IMR-90 (cell line): Measurements from ENCODE around the gene ZNF286A. TPM values are rescaled to one million over a fixed set of nuclear protein-coding genes. Genes with fewer than 3 reads are reported as not detected.

Source experiments
- ATAC-seq: fragments of 200-7000 bp; cut with Tn5 transposase; 2 replicates; pipeline ENCODE4 v1.9.1; 2020; ENCODE audit warnings: low read depth, mild to moderate bottlenecking, moderate library complexity
- BruUV-seq: library from RNA; stranded (reverse); fragments of 400-500 nt; replicated peaks from 2 replicates; lab custom pipeline; 2021; lab: Mats Ljungman, UMichigan
- CTCF ChIA-PET: fragments of 300-600 bp; formaldehyde crosslinking; extraction: SDS; loops from one replicate; lab custom pipeline; 2021; ENCODE audit warnings: antibody characterized with exemption; lab: Yijun Ruan, JAX
- POLR2A ChIA-PET: fragments of 300-600 bp; sonication (Branson Sonifier 250); formaldehyde crosslinking; loops from one replicate; lab custom pipeline; 2022; ENCODE audit warnings: antibody characterized with exemption; ENCODE audit not compliant: unreplicated experiment; lab: Charles Lee
- DNase-seq: peaks from one replicate; pipeline ENCODE4 v3.0.0; 2013
- H2AFZ ChIP-seq: replicated peaks from 2 replicates; pipeline ENCODE3; 2013; ENCODE audit warnings: low read length, mild to moderate bottlenecking; ENCODE audit not compliant: poor library complexity
- H2AK5ac ChIP-seq: 2 replicates; pipeline ENCODE4 v1.6.1; 2013; ENCODE audit warnings: low read depth, low read length, inconsistent platforms
- H2AK9ac ChIP-seq: replicated peaks from 2 replicates; pipeline ENCODE3; 2013; ENCODE audit warnings: mild to moderate bottlenecking, low read depth, low read length, moderate library complexity; ENCODE audit not compliant: poor library complexity
- H2BK120ac ChIP-seq: 2 replicates; pipeline ENCODE4 v1.6.1; 2013; ENCODE audit warnings: low read depth, low read length, inconsistent platforms
- H2BK15ac ChIP-seq: 3 replicates; pipeline ENCODE4 v1.6.1; 2013; ENCODE audit warnings: low read depth, low read length, inconsistent platforms
- H2BK20ac ChIP-seq: 2 replicates; pipeline ENCODE4 v1.6.1; 2013; ENCODE audit warnings: low read depth, mild to moderate bottlenecking, inconsistent platforms, low read length, moderate library complexity
- H2BK5ac ChIP-seq: 2 replicates; pipeline ENCODE4 v1.6.1; 2013; ENCODE audit warnings: mild to moderate bottlenecking, low read depth, low read length, inconsistent platforms; ENCODE audit not compliant: poor library complexity, severe bottlenecking
- H3K14ac ChIP-seq: replicated peaks from 2 replicates; pipeline ENCODE4 v1.6.1; 2013; ENCODE audit warnings: low read depth, low read length, inconsistent platforms
- H3K18ac ChIP-seq: 2 replicates; pipeline ENCODE4 v1.6.1; 2013; ENCODE audit warnings: low read depth, low read length, control low read depth
- H3K23ac ChIP-seq: 2 replicates; pipeline ENCODE4 v1.6.1; 2013; ENCODE audit warnings: low read depth, low read length, inconsistent platforms
- H3K27ac ChIP-seq: 2 replicates; pipeline ENCODE4 v1.5.1; 2013; ENCODE audit warnings: mild to moderate bottlenecking, control low read depth, low read length; ENCODE audit not compliant: insufficient read depth
- H3K27me3 ChIP-seq: 2 replicates; pipeline ENCODE4 v1.6.1; 2013; ENCODE audit warnings: low read length; ENCODE audit not compliant: control insufficient read depth, insufficient read depth
- H3K36me3 ChIP-seq: 2 replicates; pipeline ENCODE4 v1.6.1; 2013; ENCODE audit warnings: low read length, mixed read lengths; ENCODE audit not compliant: control insufficient read depth, insufficient read depth
- H3K4ac ChIP-seq: 2 replicates; pipeline ENCODE4 v1.6.1; 2013; ENCODE audit warnings: low read depth, low read length, inconsistent platforms
- H3K4me1 ChIP-seq: 2 replicates; pipeline ENCODE4 v1.6.1; 2013; ENCODE audit warnings: low read length, mixed read lengths; ENCODE audit not compliant: control insufficient read depth, insufficient read depth
- H3K4me2 ChIP-seq: 2 replicates; pipeline ENCODE4 v1.6.1; 2013; ENCODE audit warnings: low read depth, mild to moderate bottlenecking, control low read depth, low read length, moderate library complexity
- H3K4me3 ChIP-seq: 2 replicates; pipeline ENCODE4 v1.5.1; 2013; ENCODE audit warnings: low read depth, mild to moderate bottlenecking, control low read depth, low read length, moderate library complexity; ENCODE audit not compliant: insufficient read depth
- H3K56ac ChIP-seq: 2 replicates; pipeline ENCODE4 v1.6.1; 2013; ENCODE audit warnings: low read length, inconsistent platforms; ENCODE audit not compliant: insufficient read depth; ENCODE audit errors: extremely low read depth
- H3K79me1 ChIP-seq, 2 experiments: 2 replicates each; pipeline ENCODE4 v1.6.1; 2013; ENCODE audit warnings: low read length in 2 of 2, inconsistent platforms in 1 of 2, low read depth in 1 of 2
- H3K9ac ChIP-seq: 2 replicates; pipeline ENCODE4 v1.6.1; 2013; ENCODE audit warnings: low read depth, low read length, control low read depth
- H3K9me1 ChIP-seq: 2 replicates; pipeline ENCODE4 v1.6.1; 2013; ENCODE audit warnings: low read length, inconsistent platforms; ENCODE audit not compliant: insufficient read depth
- H3K9me3 ChIP-seq: 2 replicates; pipeline ENCODE4 v1.6.1; 2013; ENCODE audit warnings: low read length; ENCODE audit not compliant: control insufficient read depth, insufficient read depth
- H4K20me1 ChIP-seq: 2 replicates; pipeline ENCODE4 v1.6.1; 2013; ENCODE audit warnings: low read length, inconsistent platforms; ENCODE audit not compliant: insufficient read depth
- H4K5ac ChIP-seq: 2 replicates; pipeline ENCODE4 v1.6.1; 2013; ENCODE audit warnings: mild to moderate bottlenecking, low read depth, low read length, control low read depth
- H4K8ac ChIP-seq, 2 experiments: 2 replicates each; pipeline ENCODE4 v1.6.1; 2013; ENCODE audit warnings: low read depth in 2 of 2, low read length in 2 of 2, control low read depth in 1 of 2, inconsistent platforms in 1 of 2
- H4K91ac ChIP-seq: 2 replicates; pipeline ENCODE4 v1.6.1; 2013; ENCODE audit warnings: low read depth, low read length, inconsistent platforms; ENCODE audit not compliant: insufficient read depth
- BHLHE40 ChIP-seq: fragments of 150-350 bp; IDR thresholded peaks from 2 replicates; pipeline ENCODE4 v1.6.1; 2016; ENCODE audit warnings: mild to moderate bottlenecking, low read depth, low read length
- CEBPB ChIP-seq: IDR thresholded peaks from 2 replicates; pipeline ENCODE4 v1.6.1; 2012; ENCODE audit warnings: low read depth, low read length, improper control_type of control experiment
- CHD1 ChIP-seq: IDR thresholded peaks from 2 replicates; pipeline ENCODE4 v1.6.1; 2012; ENCODE audit warnings: low read depth, low read length, improper control_type of control experiment
- FOS ChIP-seq: fragments of 150-350 bp; IDR thresholded peaks from 2 replicates; pipeline ENCODE4 v1.6.1; 2016; ENCODE audit warnings: low read depth, low read length
- MAFK ChIP-seq: IDR thresholded peaks from 2 replicates; pipeline ENCODE4 v1.6.1; 2012; ENCODE audit warnings: low read depth, low read length, improper control_type of control experiment
- MAZ ChIP-seq: IDR thresholded peaks from 2 replicates; pipeline ENCODE4 v1.6.1; 2012; ENCODE audit warnings: low read depth, mild to moderate bottlenecking, low read length, improper control_type of control experiment, moderate library complexity, borderline replicate concordance
- MXI1 ChIP-seq: IDR thresholded peaks from 2 replicates; pipeline ENCODE4 v1.6.1; 2012; ENCODE audit warnings: low read depth, mild to moderate bottlenecking, low read length, moderate library complexity, borderline replicate concordance
- NFE2L2 ChIP-seq: fragments of 150-350 bp; IDR thresholded peaks from 2 replicates; pipeline ENCODE4 v1.6.1; 2016; ENCODE audit warnings: low read depth, mild to moderate bottlenecking, low read length
- POLR2A ChIP-seq: IDR thresholded peaks from 2 replicates; pipeline ENCODE4 v1.6.1; 2012; ENCODE audit warnings: mild to moderate bottlenecking, low read depth, low read length
- RAD21 ChIP-seq: IDR thresholded peaks from 2 replicates; pipeline ENCODE4 v1.6.1; 2012; ENCODE audit warnings: low read length, improper control_type of control experiment
- SMC3 ChIP-seq: fragments of 150-350 bp; IDR thresholded peaks from 2 replicates; pipeline ENCODE4 v1.6.1; 2016; ENCODE audit warnings: low read depth, mild to moderate bottlenecking, antibody characterized with exemption, low read length, moderate library complexity
- WGBS, 2 experiments: methylation state at CpG; one replicate each; pipeline versions ENCODE4 v1.1.5 to v1.1.7; 2013; ENCODE audit warnings: missing lambda C conversion rate in 2 of 2; ENCODE audit not compliant: insufficient read length in 1 of 2; ENCODE audit errors: extremely low coverage in 2 of 2; 5-methylcytosine and 5-hydroxymethylcytosine counted together
- dilution Hi-C: fragments of 300-500 bp; cut with HindIII; formaldehyde crosslinking; loops from one replicate; pipeline ENCODE4 v1.14.3; 2018; ENCODE audit warnings: low sequenced_read_pairs; ENCODE audit not compliant: unreplicated experiment
- in situ Hi-C: fragments of 300-500 bp; cut with MboI; formaldehyde crosslinking; loops from 3 replicates; pipeline ENCODE4 v1.14.3; 2019; ENCODE audit warnings: low sequenced_read_pairs, inconsistent platforms, mixed read lengths
- intact Hi-C: fragments of 100-400 bp; cut with micrococcal nuclease; formaldehyde crosslinking; loops from 2 replicates; pipeline ENCODE4 v1.10.0; 2022
- polyA plus RNA-seq, 3 experiments: library from polyadenylated mRNA; depleted of rRNA; stranded (reverse); fragments of >200 nt; gene quantifications; 2 replicates each; pipeline ENCODE4 v1.2.3, GENCODE V29; 2012; ENCODE audit warnings: low replicate concordance in 1 of 3
- total RNA-seq: library from RNA; depleted of rRNA; stranded (reverse); fragments of >200 nt; gene quantifications from 2 replicates; pipeline ENCODE4 v1.2.3, GENCODE V29; 2012
- TF ChIP-seq, protein P1 (sequence below): fragments of 150-350 bp; IDR thresholded peaks from 2 replicates; pipeline ENCODE4 v1.6.1; 2016; ENCODE audit warnings: low read depth, mild to moderate bottlenecking, low read length, moderate library complexity, borderline replicate concordance
- TF ChIP-seq, protein P2 (sequence below): fragments of 150-350 bp; IDR thresholded peaks from 2 replicates; pipeline ENCODE4 v1.6.1; 2017; ENCODE audit warnings: mild to moderate bottlenecking, antibody characterized with exemption, low read length, low read depth

The ZNF286A gene
- total and polyA plus RNA-seq, 2 of the 4 experiments (the other 2 are of a cell fraction): 19.8 to 37.6 TPM

DNA sequence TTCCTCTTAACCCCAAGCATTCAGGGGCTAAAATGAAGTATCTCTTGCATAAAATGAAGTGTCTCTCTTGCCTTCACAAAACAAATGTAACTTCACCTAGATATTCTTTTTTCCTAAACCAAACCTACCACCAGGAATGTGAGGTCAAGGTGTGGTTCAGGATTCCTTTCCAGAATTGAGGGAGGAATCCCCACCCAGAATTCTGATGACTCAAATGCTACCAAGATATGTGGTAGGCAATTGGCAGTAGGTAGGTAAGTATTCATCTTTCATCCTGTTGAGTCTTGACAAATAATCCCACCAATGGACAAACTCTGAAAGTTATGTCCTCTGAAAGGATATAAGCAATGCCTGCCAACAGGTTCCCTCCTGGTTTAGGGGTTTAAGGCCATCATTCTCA, 41.7 kb upstream of the ZNF286A start (continued):
- TF ChIP-seq, protein P1, sequence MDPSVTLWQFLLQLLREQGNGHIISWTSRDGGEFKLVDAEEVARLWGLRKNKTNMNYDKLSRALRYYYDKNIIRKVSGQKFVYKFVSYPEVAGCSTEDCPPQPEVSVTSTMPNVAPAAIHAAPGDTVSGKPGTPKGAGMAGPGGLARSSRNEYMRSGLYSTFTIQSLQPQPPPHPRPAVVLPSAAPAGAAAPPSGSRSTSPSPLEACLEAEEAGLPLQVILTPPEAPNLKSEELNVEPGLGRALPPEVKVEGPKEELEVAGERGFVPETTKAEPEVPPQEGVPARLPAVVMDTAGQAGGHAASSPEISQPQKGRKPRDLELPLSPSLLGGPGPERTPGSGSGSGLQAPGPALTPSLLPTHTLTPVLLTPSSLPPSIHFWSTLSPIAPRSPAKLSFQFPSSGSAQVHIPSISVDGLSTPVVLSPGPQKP: no peak
- TF ChIP-seq CEBPB: no peak

DNA sequence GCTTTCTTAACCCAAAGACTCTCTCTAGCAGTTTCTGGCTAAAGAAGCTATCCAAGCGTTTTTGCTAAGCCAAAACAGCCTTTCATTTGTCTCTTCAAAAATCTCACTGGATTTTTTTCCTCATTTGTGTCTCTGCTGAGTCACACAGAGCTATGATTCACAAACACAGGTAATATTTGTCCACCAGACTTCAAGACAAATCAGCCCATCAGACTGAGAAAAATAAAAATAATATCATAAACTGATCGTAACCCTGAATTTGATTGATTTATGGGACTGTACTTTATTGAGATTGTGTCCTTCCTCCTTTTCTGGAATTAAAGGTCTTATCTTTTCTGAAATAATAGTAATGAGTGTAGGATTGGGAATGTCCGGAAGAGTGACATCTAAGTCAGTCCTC, 41.3 kb upstream of the ZNF286A start:
- CTCF ChIA-PET: no interaction called here
- no peak for TF ChIP-seq POLR2A
- TF ChIP-seq MAZ: no peak
- no peak for TF ChIP-seq FOS
- no peak for TF ChIP-seq MAFK
- no peak for TF ChIP-seq CEBPB
- TF ChIP-seq, protein P2, sequence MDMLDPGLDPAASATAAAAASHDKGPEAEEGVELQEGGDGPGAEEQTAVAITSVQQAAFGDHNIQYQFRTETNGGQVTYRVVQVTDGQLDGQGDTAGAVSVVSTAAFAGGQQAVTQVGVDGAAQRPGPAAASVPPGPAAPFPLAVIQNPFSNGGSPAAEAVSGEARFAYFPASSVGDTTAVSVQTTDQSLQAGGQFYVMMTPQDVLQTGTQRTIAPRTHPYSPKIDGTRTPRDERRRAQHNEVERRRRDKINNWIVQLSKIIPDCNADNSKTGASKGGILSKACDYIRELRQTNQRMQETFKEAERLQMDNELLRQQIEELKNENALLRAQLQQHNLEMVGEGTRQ: no peak
- no peak for TF ChIP-seq NFE2L2
- TF ChIP-seq RAD21: no peak
- TF ChIP-seq, protein P1: no peak
- TF ChIP-seq MXI1: no peak
- no peak for TF ChIP-seq CHD1
- TF ChIP-seq SMC3: no peak
- no peak for TF ChIP-seq BHLHE40

More for the DNA sequence above, 41.3 kb upstream of the ZNF286A start:
- no peak overlapping the region for H2BK15ac ChIP-seq
- BruUV-seq: no TSS peak
- H2AK9ac ChIP-seq: no peak overlapping the region
- H2AFZ ChIP-seq: no peak overlapping the region
- WGBS, 2 experiments: 100% methylated on average over 1 of the region's 3 CpGs; no CpG with 5 or more reads in 1 of the 2 experiments
- ATAC-seq (no peak), DNase-seq (no peak)
- H3K9ac ChIP-seq: no peak overlapping the region
- H2BK5ac ChIP-seq: no peak overlapping the region
- H3K9me3 ChIP-seq: no peaks in the 10 kb centered on the region
- no peak overlapping the region for H2BK120ac ChIP-seq
- H3K9me1 ChIP-seq: no peaks in the 10 kb centered on the region; the same call in 1 of the 2 replicates
- no peak overlapping the region for H3K27ac ChIP-seq
- H3K27me3 ChIP-seq: no peaks in the 10 kb centered on the region
- peaks cover 1% of the 10 kb centered on the region; the same call in 1 of the 2 replicates for H3K36me3 ChIP-seq
- no peak overlapping the region for H4K91ac ChIP-seq
- no peak overlapping the region for H2BK20ac ChIP-seq
- H3K4me3 ChIP-seq: no peak overlapping the region
- peaks cover 9% of the 10 kb centered on the region for H3K4me1 ChIP-seq
- H4K8ac ChIP-seq: no peak overlapping the region
- H3K79me1 ChIP-seq: no peaks in the 10 kb centered on the region
- intact Hi-C loops: no loop called here
- no peak overlapping the region for H3K23ac ChIP-seq
- no peaks in the 10 kb centered on the region for H4K20me1 ChIP-seq
- in situ Hi-C loops: loop anchor here (25.0 kb wide), 1 partner anchor 396 kb away; the partner anchor contains the start of gene PMP22
- no peak overlapping the region for H4K5ac ChIP-seq
- H3K4me2 ChIP-seq: no peak overlapping the region
- H3K18ac ChIP-seq: no peak overlapping the region
- dilution Hi-C loops: no loop called here
- H2AK5ac ChIP-seq: no peak overlapping the region
- POLR2A ChIA-PET: no interaction called here
- H3K4ac ChIP-seq: no peak overlapping the region
- no peak overlapping the region for H3K14ac ChIP-seq
- no peak overlapping the region for H3K56ac ChIP-seq
